Keratinocyte (primary cell): ENCODE results near the gene HPSE2.

Experiments used
- EZH2 ChIP-seq: IDR thresholded peaks from one replicate; pipeline ENCODE4 v1.6.1; 2012; ENCODE audit warnings: inconsistent platforms, mild to moderate bottlenecking, low read length, moderate library complexity
- TF ChIP-seq, protein P1 (sequence below), 3 experiments: IDR thresholded peaks in 1 of 3; conservative IDR thresholded peaks in 1 of 3; optimal IDR thresholded peaks in 1 of 3; 2 replicates in 2 of 3; 3 replicates in 1 of 3; pipeline versions ENCODE3 to v1.5.1; 2011; ENCODE audit warnings: low read length in 3 of 3, mild to moderate bottlenecking in 3 of 3, moderate library complexity in 2 of 3, control low read depth in 1 of 3, inconsistent platforms in 1 of 3; ENCODE audit not compliant: insufficient read depth in 2 of 3; ENCODE audit errors: extremely low read depth in 1 of 3

DNA sequence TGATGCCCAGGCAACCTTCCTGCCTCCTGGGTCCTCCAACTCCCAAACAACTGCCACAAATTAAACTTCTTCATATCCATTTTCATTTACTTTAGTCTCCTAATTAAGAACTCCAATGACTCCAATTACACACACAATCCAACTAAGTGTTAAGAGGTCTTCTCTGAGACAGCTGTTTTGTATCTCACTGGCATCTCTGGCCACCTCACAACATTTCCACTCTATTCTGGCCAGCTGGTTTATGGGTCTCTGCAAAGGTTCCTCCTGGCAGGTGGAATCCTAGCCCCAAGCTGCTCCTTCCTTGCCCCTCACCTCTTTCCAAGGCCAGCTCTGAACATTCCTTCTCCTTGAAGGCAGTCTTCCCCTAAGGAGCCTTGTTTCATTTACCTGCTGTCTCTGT lies 665.8 kb downstream of the HPSE2 start:
- TF ChIP-seq, protein P1, sequence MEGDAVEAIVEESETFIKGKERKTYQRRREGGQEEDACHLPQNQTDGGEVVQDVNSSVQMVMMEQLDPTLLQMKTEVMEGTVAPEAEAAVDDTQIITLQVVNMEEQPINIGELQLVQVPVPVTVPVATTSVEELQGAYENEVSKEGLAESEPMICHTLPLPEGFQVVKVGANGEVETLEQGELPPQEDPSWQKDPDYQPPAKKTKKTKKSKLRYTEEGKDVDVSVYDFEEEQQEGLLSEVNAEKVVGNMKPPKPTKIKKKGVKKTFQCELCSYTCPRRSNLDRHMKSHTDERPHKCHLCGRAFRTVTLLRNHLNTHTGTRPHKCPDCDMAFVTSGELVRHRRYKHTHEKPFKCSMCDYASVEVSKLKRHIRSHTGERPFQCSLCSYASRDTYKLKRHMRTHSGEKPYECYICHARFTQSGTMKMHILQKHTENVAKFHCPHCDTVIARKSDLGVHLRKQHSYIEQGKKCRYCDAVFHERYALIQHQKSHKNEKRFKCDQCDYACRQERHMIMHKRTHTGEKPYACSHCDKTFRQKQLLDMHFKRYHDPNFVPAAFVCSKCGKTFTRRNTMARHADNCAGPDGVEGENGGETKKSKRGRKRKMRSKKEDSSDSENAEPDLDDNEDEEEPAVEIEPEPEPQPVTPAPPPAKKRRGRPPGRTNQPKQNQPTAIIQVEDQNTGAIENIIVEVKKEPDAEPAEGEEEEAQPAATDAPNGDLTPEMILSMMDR (optimal IDR thresholded peaks at IDR 0.05 in 1 of 3, IDR thresholded peaks at IDR 0.05 in 1 of 3, conservative IDR thresholded peaks at IDR 0.05 in 1 of 3; ENCODE audit: extremely low read depth in 1 of 3, insufficient read depth in 2 of 3, low read length in 3 of 3) = no peak
- no peak for TF ChIP-seq EZH2
